GM12873 (cell line): ENCODE results near the gene CCDC92B.

Experiments used
- CTCF ChIP-seq: IDR thresholded peaks from 2 replicates; pipeline ENCODE4 v1.5.1; 2012; ENCODE audit warnings: low read depth, mild to moderate bottlenecking, moderate library complexity, low read length, control low read depth; ENCODE audit not compliant: insufficient read depth; ENCODE audit errors: missing control alignments

CCDC92B gene

GRCh38 chr17:2749784-2750181, 331 bp upstream of the CCDC92B start:
- TF ChIP-seq CTCF, result no peak

- TF ChIP-seq CTCF, result no peak
These were observed 4.0 kb downstream of the CCDC92B start for GRCh38 chr17:2745317-2746037.

- TF ChIP-seq CTCF, result no peak
These were observed 11.8 kb downstream of the CCDC92B start for GRCh38 chr17:2737693-2738092.

GRCh38 chr17:2736956-2737355, 12.5 kb downstream of the CCDC92B start:
- TF ChIP-seq CTCF, result no peak

GRCh38 chr17:2735896-2736295, 13.6 kb downstream of the CCDC92B start:
- TF ChIP-seq CTCF, result no peak

- no peak for TF ChIP-seq CTCF
These were observed 14.5 kb downstream of the CCDC92B start for GRCh38 chr17:2734939-2735338.

GRCh38 chr17:2731807-2732206, 17.6 kb downstream of the CCDC92B start:
- no peak for TF ChIP-seq CTCF
